Left kidney (tissue), 2 donors: ENCODE results near the gene EIPR1. TPM values are rescaled to one million over a fixed set of nuclear protein-coding genes. Genes with fewer than 3 reads are reported as not detected.

Experiments used
- DNase-seq: peaks from one replicate; pipeline ENCODE4 v3.0.0-alpha.2; 2013
- polyA plus RNA-seq: library from polyadenylated mRNA; unstranded; fragments of 120-200 nt; gene quantifications from one replicate; pipeline ENCODE4 v1.2.1, GENCODE V29; 2013; ENCODE audit not compliant: insufficient read length

EIPR1 gene
- polyA plus RNA-seq, 1 donor: 26.3 TPM

GRCh38 chr2:3248754-3249475, 128.7 kb downstream of the EIPR1 start:
- DNase-seq: no peak

- DNase-seq: no peak
Observed at GRCh38 chr2:3246928-3247714, 130.5 kb downstream of the EIPR1 start.

DNA sequence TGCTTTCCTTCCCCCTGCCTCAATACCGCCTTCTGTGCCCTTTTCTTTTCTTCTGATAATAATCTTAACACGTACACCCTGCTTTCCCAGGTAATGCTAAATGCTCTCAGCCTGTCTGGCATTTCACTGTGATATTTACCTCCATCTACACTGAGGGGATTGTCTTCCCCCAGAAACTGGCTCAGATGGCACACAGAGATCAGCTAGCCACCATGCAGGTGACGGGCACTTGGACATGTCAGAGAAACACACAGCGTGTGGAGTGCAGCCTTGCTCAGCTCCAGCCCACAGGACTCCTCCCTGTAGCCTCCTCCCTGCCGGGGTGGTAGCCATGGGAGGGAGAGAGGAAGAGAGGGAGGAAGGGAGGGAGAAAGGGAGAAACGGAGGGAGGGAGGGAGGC, 131.2 kb downstream of the EIPR1 start:
- DNase-seq: no peak

GRCh38 chr2:3244486-3244885, 133.1 kb downstream of the EIPR1 start:
- no peak for DNase-seq

DNA sequence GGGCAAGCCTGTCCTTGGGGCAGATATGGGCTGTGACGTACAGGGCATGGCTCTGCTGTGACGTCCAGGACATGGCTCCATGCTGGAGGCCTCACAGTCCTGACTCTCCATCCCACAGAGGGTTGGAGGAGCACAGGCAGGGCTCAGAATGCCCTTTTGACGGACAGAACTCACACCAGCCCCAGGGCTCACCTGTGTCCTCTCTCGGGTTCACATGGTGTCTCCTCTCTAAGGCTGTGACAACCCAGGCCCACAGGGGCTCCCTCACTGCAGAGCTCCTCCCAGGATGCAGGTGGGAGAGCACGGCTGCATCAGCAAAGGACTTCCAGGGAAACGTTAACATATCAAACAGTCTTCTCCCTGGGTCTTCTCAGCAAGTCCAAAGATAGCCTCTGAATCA, 133.8 kb downstream of the EIPR1 start:
- no peak for DNase-seq

GRCh38 chr2:3242747-3243369, 134.8 kb downstream of the EIPR1 start:
- DNase-seq: no peak

- DNase-seq: no peak
Observed at GRCh38 chr2:3241971-3242746, 135.5 kb downstream of the EIPR1 start.

DNA sequence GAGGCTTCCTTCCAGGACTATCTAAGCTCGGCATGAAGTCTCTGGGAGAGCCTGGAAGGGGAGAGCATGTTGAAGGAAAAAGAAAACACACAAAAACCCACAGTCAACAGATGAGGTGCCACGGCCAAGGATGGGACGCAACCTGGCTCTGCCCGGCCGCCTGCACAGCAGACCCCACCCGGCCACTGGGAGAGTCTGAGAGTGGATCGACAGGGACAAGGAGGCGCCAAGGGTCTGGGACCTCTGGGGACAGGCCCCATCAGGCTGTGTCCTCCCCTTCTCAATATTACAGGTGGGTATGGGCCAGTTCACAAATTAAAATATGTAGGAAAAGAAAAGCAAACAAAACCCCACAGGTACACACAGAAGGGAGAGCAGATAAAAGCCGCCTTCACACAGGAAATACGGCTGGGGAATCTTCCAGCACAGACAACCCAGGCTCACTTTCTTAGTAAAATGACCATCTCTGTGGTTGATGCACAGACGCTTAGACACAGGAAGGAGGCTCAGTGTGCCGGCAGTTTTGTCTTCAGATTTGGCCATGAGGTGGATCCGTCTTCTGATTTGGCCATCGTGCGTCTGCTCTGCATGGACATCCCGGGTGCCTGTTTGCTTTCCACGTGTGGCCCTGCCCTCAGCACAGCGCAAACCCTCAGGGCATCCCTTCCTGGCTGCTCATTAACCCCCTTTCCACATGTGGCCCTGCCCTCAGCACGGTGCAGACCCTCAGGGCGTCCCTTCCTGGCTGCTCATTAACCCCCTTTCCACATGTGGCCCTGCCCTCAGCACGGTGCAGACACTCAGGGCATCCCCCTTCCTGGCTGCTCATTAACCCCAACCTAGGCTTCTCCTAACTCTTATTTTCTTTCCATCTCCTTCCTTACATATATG, 138.4 kb downstream of the EIPR1 start:
- DNase-seq: no peak

DNA sequence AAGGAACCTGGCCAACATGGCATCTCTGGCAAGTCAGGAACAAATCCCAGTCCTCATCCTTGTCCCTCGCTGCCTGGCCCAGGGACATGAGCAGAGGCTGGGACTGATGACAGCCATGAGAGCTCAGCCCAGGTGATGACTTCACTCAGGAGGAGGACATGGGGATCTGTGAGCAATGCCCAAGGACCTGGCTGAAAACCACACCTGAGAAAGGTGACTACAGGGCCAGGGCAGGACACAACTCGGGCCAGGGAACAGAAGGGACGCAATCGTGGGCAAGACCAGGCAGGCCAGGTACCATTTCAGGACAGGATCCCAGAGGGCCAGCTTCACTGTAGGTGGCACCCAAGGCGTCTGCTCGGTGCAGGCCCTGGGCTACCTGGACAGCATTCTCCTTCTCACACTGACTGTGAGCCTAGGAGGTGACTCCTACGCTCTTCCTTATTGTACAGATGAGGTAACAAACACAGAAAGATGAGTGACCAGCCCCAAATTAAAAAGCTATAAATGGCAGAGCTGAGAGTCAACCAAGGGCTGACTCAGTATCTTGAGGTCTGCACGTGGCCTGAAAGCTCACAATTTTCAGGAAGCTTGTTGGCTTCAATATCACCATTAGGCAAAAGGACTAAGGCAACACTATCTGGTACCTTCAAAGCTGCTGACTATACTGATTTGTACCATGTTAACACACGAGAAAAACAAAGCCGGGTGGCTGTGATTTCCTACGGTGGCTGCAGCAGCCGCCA, 141.1 kb downstream of the EIPR1 start:
- DNase-seq: no peak

GRCh38 chr2:3233877-3234276, 143.7 kb downstream of the EIPR1 start:
- no peak for DNase-seq

GRCh38 chr2:3229221-3229620, 148.4 kb downstream of the EIPR1 start:
- DNase-seq: no peak

DNA sequence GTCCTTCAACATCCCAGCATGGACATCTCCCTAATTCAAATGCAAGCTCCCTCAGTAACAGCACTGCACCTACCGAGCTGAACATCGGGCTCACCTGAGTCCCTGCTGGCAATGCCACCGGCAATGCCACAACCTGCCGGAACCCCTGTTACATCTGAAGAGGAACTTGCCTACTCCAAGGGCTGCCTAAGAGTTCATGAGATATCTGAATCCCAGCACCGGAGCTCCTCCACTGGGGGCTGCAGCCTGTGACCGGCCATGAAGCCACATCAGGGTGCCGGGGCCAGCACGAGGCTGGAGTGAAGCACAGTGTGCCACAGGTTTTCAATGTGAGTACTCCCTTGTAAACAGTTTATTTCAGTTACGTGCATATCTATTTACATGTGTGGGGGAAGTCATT, 152.9 kb downstream of the EIPR1 start:
- no peak for DNase-seq

- DNase-seq: no peak
Observed at GRCh38 chr2:3223080-3223923, 154.3 kb downstream of the EIPR1 start.

DNA sequence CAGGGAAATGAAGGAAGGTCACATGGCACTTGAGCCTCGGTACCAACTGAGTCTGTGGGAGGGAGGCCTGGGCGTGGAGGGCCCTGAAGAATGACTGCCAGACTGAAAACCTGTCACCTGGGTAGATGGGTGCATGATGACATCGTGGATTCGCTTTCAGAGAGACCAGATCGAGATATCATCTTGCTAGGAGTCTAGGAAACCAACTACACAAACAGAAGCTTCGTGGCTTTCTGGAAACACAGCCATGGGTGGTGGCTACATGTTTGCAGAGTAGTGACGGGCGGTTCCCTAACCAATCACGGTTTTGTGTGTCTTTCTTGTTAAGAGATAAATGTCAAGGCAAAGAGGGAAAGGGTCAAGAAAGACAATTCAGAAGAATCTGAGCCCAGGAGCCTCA, 155.0 kb downstream of the EIPR1 start:
- no peak for DNase-seq

GRCh38 chr2:3219536-3219935, 158.1 kb downstream of the EIPR1 start:
- DNase-seq: no peak

DNA sequence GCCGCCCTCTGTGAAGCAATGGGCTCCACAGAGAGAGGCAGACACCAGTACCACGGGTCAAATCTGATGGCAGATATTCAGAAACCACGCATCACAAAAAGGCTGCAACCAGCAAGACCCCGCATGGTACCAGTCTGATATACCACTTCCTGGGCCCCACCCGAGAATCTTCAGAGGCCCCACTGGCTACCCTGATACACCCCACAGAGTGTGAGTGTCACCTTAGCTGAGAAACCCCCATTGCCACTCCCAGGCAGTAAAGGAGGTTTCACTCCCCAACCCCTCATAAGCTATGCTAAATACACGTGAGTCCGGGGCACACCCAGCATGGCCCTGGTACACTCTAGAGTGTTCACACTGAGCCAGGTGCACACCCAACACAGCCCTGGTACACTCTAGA, 160.0 kb downstream of the EIPR1 start:
- no peak for DNase-seq

GRCh38 chr2:3216841-3217495, 160.7 kb downstream of the EIPR1 start:
- DNase-seq: no peak

GRCh38 chr2:3214806-3215404, 162.7 kb downstream of the EIPR1 start:
- DNase-seq: no peak

- no peak for DNase-seq
Observed at GRCh38 chr2:3214065-3214464, 163.6 kb downstream of the EIPR1 start.
